HepG2 (cell line): ENCODE measurements around the gene MPST. TPM values are rescaled to one million over a fixed set of nuclear protein-coding genes. Genes with fewer than 3 reads are reported as not detected.

Experiments used
- BRF2 ChIP-seq: sonication (generic); formaldehyde crosslinking; IDR thresholded peaks from 2 replicates; pipeline ENCODE4 v1.8.1; 2022; ENCODE audit warnings: mild to moderate bottlenecking, missing genetic modification reagents
- CENPBD1 ChIP-seq: sonication (generic); formaldehyde crosslinking; IDR thresholded peaks from 2 replicates; pipeline ENCODE4 v1.8.0; 2022; ENCODE audit warnings: missing genetic modification reagents, low read depth, mild to moderate bottlenecking, borderline replicate concordance
- HNF1A ChIP-seq, 2 experiments: sonication (generic) in 1 of 2; formaldehyde crosslinking in 1 of 2; IDR thresholded peaks; 2 replicates each; pipeline versions ENCODE4 v1.4.0 to v1.6.1; 2016 to 2020; ENCODE audit warnings: borderline replicate concordance in 1 of 2, low read depth in 1 of 2, mild to moderate bottlenecking in 1 of 2, missing genetic modification reagents in 1 of 2
- HNRNPK ChIP-seq: fragments of 200-400 bp; formaldehyde crosslinking; IDR thresholded peaks from 2 replicates; pipeline ENCODE4 v1.6.1; 2018; ENCODE audit warnings: low read length, low read depth, moderate library complexity, mild to moderate bottlenecking; ENCODE audit not compliant: poor library complexity, severe bottlenecking
- KAT8 ChIP-seq: IDR thresholded peaks from 2 replicates; pipeline ENCODE4 v1.6.1; 2016; ENCODE audit warnings: missing genetic modification reagents, missing compliant biosample characterization
- KDM5B ChIP-seq: sonication (generic); formaldehyde crosslinking; IDR thresholded peaks from 2 replicates; pipeline ENCODE4 v1.4.0; 2020; ENCODE audit warnings: missing genetic modification reagents, mild to moderate bottlenecking, borderline replicate concordance
- MTERF4 ChIP-seq: sonication (generic); formaldehyde crosslinking; IDR thresholded peaks from 2 replicates; pipeline ENCODE4 v1.8.0; 2023; ENCODE audit warnings: mild to moderate bottlenecking, missing genetic modification reagents
- NAIF1 ChIP-seq: sonication (generic); formaldehyde crosslinking; IDR thresholded peaks from 2 replicates; pipeline ENCODE4 v1.5.0; 2020; ENCODE audit warnings: mild to moderate bottlenecking, missing genetic modification reagents, borderline replicate concordance
- NR2F2 ChIP-seq: IDR thresholded peaks from 2 replicates; pipeline ENCODE4 v1.6.1; 2012; ENCODE audit warnings: low read depth, inconsistent platforms, borderline replicate concordance
- SAP130 ChIP-seq: IDR thresholded peaks from 2 replicates; pipeline ENCODE4 v1.6.1; 2016; ENCODE audit warnings: low read depth
- SP2 ChIP-seq: sonication (generic); formaldehyde crosslinking; IDR thresholded peaks from 2 replicates; pipeline ENCODE4 v1.5.1; 2020; ENCODE audit warnings: mild to moderate bottlenecking, missing genetic modification reagents
- SPEN ChIP-seq: sonication (generic); formaldehyde crosslinking; IDR thresholded peaks from 2 replicates; pipeline ENCODE4 v1.5.1; 2020; ENCODE audit warnings: low read depth, mild to moderate bottlenecking, missing genetic modification reagents
- TBL1XR1 ChIP-seq: fragments of 150-350 bp; IDR thresholded peaks from 2 replicates; pipeline ENCODE4 v1.6.1; 2014; ENCODE audit warnings: borderline replicate concordance, low read length; ENCODE audit not compliant: partially characterized antibody
- ZBTB7A ChIP-seq: sonication (generic); formaldehyde crosslinking; IDR thresholded peaks from 2 replicates; pipeline ENCODE4 v1.8.0; 2022; ENCODE audit warnings: mild to moderate bottlenecking, missing genetic modification reagents
- ZKSCAN1 ChIP-seq: fragments of 150-350 bp; IDR thresholded peaks from 2 replicates; pipeline ENCODE4 v1.6.1; 2014; ENCODE audit warnings: low read length
- ZMAT3 ChIP-seq: sonication (generic); formaldehyde crosslinking; conservative IDR thresholded peaks from 2 replicates; pipeline ENCODE4 v1.7.0; 2021; ENCODE audit warnings: missing genetic modification reagents
- ZMYM4 ChIP-seq: sonication (generic); formaldehyde crosslinking; IDR thresholded peaks from 2 replicates; pipeline ENCODE4 v1.8.1; 2023; ENCODE audit warnings: mild to moderate bottlenecking, missing genetic modification reagents
- ZNF333 ChIP-seq: sonication (generic); formaldehyde crosslinking; IDR thresholded peaks from 2 replicates; pipeline ENCODE4 v1.4.0; 2020; ENCODE audit warnings: mild to moderate bottlenecking, missing genetic modification reagents, borderline replicate concordance
- ZNF572 ChIP-seq: sonication (generic); formaldehyde crosslinking; IDR thresholded peaks from 2 replicates; pipeline ENCODE4 v1.5.1; 2020; ENCODE audit warnings: mild to moderate bottlenecking, missing genetic modification reagents
- ZNF839 ChIP-seq: sonication (generic); formaldehyde crosslinking; IDR thresholded peaks from 2 replicates; pipeline ENCODE4 v1.4.0; 2020; ENCODE audit warnings: missing genetic modification reagents, mild to moderate bottlenecking, borderline replicate concordance
- ZSCAN5A ChIP-seq: sonication (generic); formaldehyde crosslinking; IDR thresholded peaks from 2 replicates; pipeline ENCODE4 v1.8.0; 2022; ENCODE audit warnings: mild to moderate bottlenecking, missing genetic modification reagents, borderline replicate concordance
- polyA plus RNA-seq, 8 experiments: library from polyadenylated mRNA; depleted of rRNA in 3 of 8; stranded (reverse) in 7 of 8; unstranded in 1 of 8; fragments of >200 nt; fragmentation: Illumina TruSeq in 4 of 8; extraction: Trizol in 4 of 8; gene quantifications; 2 replicates each; pipeline versions ENCODE4 v1.2.1 to v1.2.3, GENCODE V29; 2011 to 2016; ENCODE audit warnings: low read depth in 4 of 8, missing spikeins in 1 of 8, mixed read lengths in 1 of 8; ENCODE audit not compliant: insufficient read depth in 1 of 8
- total RNA-seq, 5 experiments: library from RNA; depleted of rRNA; stranded (reverse); fragments of >200 nt; fragmentation: Illumina TruSeq; extraction: Trizol; gene quantifications; 2 replicates each; pipeline ENCODE4 v1.2.3, GENCODE V29; 2016; ENCODE audit warnings: low read depth in 1 of 5

The MPST gene
- total and polyA plus RNA-seq, 2 of the 13 experiments (the other 11 are each of a cell fraction or from before 2014, with no cell fraction given) = 133 to 141 TPM

- TF ChIP-seq HNRNPK (no peak), ZNF333 (CRISPR knock-in tag) (no peak), NAIF1 (CRISPR knock-in tag) (no peak), SAP130 (CRISPR knock-in tag) (peak; percentile 57), SP2 (0 out of 2 replicates have a peak, but pooled peaks have one; percentile 39), TBL1XR1 (peak; percentile 19), CENPBD1 (no peak), NR2F2 (no peak), ZKSCAN1 (0 out of 2 replicates have a peak, but pooled peaks have one; percentile 21), HNF1A (IDR thresholded peaks at IDR 0.05; ENCODE audit: low read depth) (no peak), HNF1A (CRISPR knock-in tag; IDR thresholded peaks at IDR 0.05; ENCODE audit: borderline replicate concordance) (no peak), BRF2 (CRISPR knock-in tag) (no peak), ZMYM4 (peak; percentile 38; the same call in 1 of the 2 replicates), ZSCAN5A (CRISPR knock-in tag) (no peak), KDM5B (CRISPR knock-in tag) (peak; percentile 2; the same call in 1 of the 2 replicates), ZBTB7A (CRISPR knock-in tag) (no peak), KAT8 (CRISPR knock-in tag) (peak; percentile 55), ZNF572 (CRISPR knock-in tag) (0 out of 2 replicates have a peak, but pooled peaks have one; percentile 5), SPEN (CRISPR knock-in tag) (peak; percentile 60; the same call in 1 of the 2 replicates), ZNF839 (CRISPR knock-in tag) (no peak), MTERF4 (no peak), ZMAT3 (no peak)
Measured at GRCh38 chr22:36977947-36978660, 41.4 kb upstream of the MPST start (continued).
